Natural killer cell (primary cell): ENCODE results near the gene RAB3D. TPM values are rescaled to one million over a fixed set of nuclear protein-coding genes. Genes with fewer than 3 reads are reported as not detected.

ENCODE experiments used
- ATAC-seq, 3 donors: fragments of 150-1000 bp in 2 of 3; fragments of 200-7000 bp in 1 of 3; cut with Tn5 transposase; 1 replicate in 1 of 3; 2 replicates in 2 of 3; pipeline ENCODE4 v1.10.0; 2021; ENCODE audit warnings: mild to moderate bottlenecking in 2 of 3, moderate library complexity in 2 of 3
- DNase-seq, 2 donors: peaks; one replicate each; pipeline versions ENCODE4 v3.0.0 to v3.0.0-alpha.2; 2013 to 2021; ENCODE audit warnings: mixed read lengths in 1 of 2
- H3K27ac ChIP-seq: one replicate; pipeline ENCODE4 v1.5.1; 2013; ENCODE audit warnings: mild to moderate bottlenecking, low read length
- H3K27me3 ChIP-seq: one replicate; pipeline ENCODE4 v1.6.1; 2013; ENCODE audit warnings: low read length; ENCODE audit not compliant: control insufficient read depth, insufficient read depth
- H3K36me3 ChIP-seq: one replicate; pipeline ENCODE4 v1.6.1; 2013; ENCODE audit warnings: low read length; ENCODE audit not compliant: control insufficient read depth, insufficient read depth
- H3K4me1 ChIP-seq: one replicate; pipeline ENCODE4 v1.6.1; 2013; ENCODE audit warnings: low read length; ENCODE audit not compliant: control insufficient read depth, insufficient read depth
- H3K4me3 ChIP-seq: one replicate; pipeline ENCODE4 v1.5.1; 2013; ENCODE audit warnings: low read length
- H3K9me3 ChIP-seq: one replicate; pipeline ENCODE4 v1.6.1; 2013; ENCODE audit warnings: low read length; ENCODE audit not compliant: control insufficient read depth, insufficient read depth
- H3K27ac Mint-ChIP-seq, 2 donors: one replicate each; pipeline ENCODE4 v1.8.0; 2022; ENCODE audit warnings: mild to moderate bottlenecking in 2 of 2, mixed read lengths in 2 of 2, moderate library complexity in 1 of 2
- H3K27me3 Mint-ChIP-seq, 2 donors: one replicate each; pipeline ENCODE4 v1.8.0; 2022; ENCODE audit warnings: low read depth in 2 of 2, mixed read lengths in 2 of 2
- H3K36me3 Mint-ChIP-seq: one replicate; pipeline ENCODE4 v1.8.0; 2022; ENCODE audit warnings: mixed read lengths
- H3K4me1 Mint-ChIP-seq, 2 donors: one replicate each; pipeline ENCODE4 v1.8.0; 2022; ENCODE audit warnings: mixed read lengths in 2 of 2
- H3K4me3 Mint-ChIP-seq: one replicate; pipeline ENCODE4 v1.8.0; 2022; ENCODE audit warnings: mild to moderate bottlenecking, moderate library complexity, mixed read lengths
- H3K9me3 Mint-ChIP-seq, 2 donors: one replicate each; pipeline ENCODE4 v1.8.0; 2022; ENCODE audit warnings: mixed read lengths in 2 of 2
- WGBS: methylation state at CpG from one replicate; pipeline ENCODE4 v1.1.7; 2013; ENCODE audit warnings: missing lambda C conversion rate; ENCODE audit not compliant: insufficient coverage; 5-methylcytosine and 5-hydroxymethylcytosine counted together
- intact Hi-C: fragments of 100-400 bp; cut with micrococcal nuclease; formaldehyde crosslinking; loops from one replicate; pipeline ENCODE4 v1.14.2; 2022
- total RNA-seq, 4 donors: library from RNA; stranded (reverse); fragments of 120-200 nt in 1 of 4; gene quantifications; one replicate each; pipeline versions ENCODE4 v1.2.3 to v1.2.4, GENCODE V29; 2013 to 2022
- TF ChIP-seq, protein P1 (sequence below): fragments of 200-600 bp; IDR thresholded peaks from one replicate; pipeline ENCODE4 v1.8.0; 2022; ENCODE audit warnings: antibody characterized with exemption

The RAB3D gene
- total RNA-seq, 3 donors from 2014 or later (not counting 1 experiment from before 2014, with no cell fraction given), result 14.3 to 20.0 (median 15.7) TPM

DNA sequence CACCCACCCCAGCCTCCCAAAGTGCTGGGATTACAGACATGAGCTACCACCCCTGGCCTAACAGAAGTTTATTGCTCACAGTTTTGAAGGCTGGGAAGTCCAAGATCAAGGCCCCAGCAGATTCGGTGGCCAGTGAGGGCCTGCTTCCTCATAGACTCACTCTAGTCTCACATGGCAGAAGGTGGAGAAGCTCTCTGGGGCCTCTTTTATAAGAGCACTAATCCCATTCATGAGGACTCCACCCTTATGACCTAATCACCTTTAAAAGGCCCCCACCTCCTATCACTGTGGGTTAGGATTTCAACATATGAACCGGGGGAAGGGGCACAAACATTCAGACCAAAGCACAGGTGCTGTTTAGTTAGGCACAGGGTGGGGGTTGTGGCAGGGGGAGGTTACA is 28.1 kb upstream of the RAB3D start:
- Mint-ChIP-seq H3K27me3 (no peaks in the 10 kb centered on the region), H3K4me3 (no peak overlapping the region), H3K36me3 (no peaks in the 10 kb centered on the region), H3K27ac (no peak overlapping the region), H3K4me1 (no peaks in the 10 kb centered on the region), H3K9me3 (no peaks in the 10 kb centered on the region)
- Histone ChIP-seq H3K9me3 (no peaks in the 10 kb centered on the region), H3K4me1 (no peaks in the 10 kb centered on the region), H3K36me3 (peaks cover 2% of the 10 kb centered on the region), H3K27me3 (no peaks in the 10 kb centered on the region), H3K27ac (no peak overlapping the region), H3K4me3 (no peak overlapping the region)
- 88% methylated on average over 1 of the region's 2 CpGs for WGBS
- intact Hi-C loops, result no loop called here
- ATAC-seq, result no peak
- TF ChIP-seq, protein P1, sequence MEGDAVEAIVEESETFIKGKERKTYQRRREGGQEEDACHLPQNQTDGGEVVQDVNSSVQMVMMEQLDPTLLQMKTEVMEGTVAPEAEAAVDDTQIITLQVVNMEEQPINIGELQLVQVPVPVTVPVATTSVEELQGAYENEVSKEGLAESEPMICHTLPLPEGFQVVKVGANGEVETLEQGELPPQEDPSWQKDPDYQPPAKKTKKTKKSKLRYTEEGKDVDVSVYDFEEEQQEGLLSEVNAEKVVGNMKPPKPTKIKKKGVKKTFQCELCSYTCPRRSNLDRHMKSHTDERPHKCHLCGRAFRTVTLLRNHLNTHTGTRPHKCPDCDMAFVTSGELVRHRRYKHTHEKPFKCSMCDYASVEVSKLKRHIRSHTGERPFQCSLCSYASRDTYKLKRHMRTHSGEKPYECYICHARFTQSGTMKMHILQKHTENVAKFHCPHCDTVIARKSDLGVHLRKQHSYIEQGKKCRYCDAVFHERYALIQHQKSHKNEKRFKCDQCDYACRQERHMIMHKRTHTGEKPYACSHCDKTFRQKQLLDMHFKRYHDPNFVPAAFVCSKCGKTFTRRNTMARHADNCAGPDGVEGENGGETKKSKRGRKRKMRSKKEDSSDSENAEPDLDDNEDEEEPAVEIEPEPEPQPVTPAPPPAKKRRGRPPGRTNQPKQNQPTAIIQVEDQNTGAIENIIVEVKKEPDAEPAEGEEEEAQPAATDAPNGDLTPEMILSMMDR, result no peak
- no peak for DNase-seq

DNA sequence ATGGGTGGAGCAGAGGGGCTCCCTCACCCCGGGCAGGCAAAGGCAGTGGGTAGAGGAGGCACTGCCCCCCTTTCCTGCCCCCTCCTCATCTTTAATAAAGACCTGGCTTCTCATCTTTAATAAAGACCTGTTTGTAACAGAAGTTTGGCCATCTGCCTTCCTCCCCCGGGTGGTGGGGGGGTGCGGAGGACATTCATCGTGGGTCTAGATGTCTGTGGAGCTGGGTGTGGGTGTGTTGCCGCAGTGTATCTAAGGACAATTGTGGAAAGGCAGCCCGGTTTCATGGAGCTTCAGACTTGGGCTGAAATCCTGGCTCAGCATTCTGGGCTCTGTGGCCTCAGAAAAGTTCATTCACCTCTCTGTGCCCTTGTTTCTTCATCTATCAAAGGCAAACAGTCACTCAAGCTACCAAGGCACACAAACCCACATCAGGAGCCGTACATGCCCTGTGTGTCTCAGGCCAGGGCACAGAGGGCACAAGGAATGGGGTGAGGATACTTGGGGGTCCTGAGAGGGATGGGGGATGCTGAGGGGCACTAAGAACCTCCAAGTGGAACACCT is 26.2 kb upstream of the RAB3D start:
- H3K27ac Mint-ChIP-seq, result no peak overlapping the region
- no peaks in the 10 kb centered on the region for H3K4me1 Mint-ChIP-seq
- no peaks in the 10 kb centered on the region for H3K4me1 ChIP-seq
- H3K36me3 Mint-ChIP-seq, result no peaks in the 10 kb centered on the region
- H3K27me3 Mint-ChIP-seq, result no peaks in the 10 kb centered on the region
- TF ChIP-seq, protein P1, result no peak
- intact Hi-C loops, result no loop called here
- H3K27ac ChIP-seq, result no peak overlapping the region
- no peak for ATAC-seq
- H3K9me3 Mint-ChIP-seq, result no peaks in the 10 kb centered on the region
- no peak overlapping the region for H3K4me3 ChIP-seq
- DNase-seq, result no peak
- peaks cover 2% of the 10 kb centered on the region for H3K36me3 ChIP-seq
- H3K9me3 ChIP-seq, result no peaks in the 10 kb centered on the region
- WGBS, result 95% methylated on average over 5 of the region's 7 CpGs
- H3K4me3 Mint-ChIP-seq, result no peak overlapping the region
- H3K27me3 ChIP-seq, result no peaks in the 10 kb centered on the region

DNA sequence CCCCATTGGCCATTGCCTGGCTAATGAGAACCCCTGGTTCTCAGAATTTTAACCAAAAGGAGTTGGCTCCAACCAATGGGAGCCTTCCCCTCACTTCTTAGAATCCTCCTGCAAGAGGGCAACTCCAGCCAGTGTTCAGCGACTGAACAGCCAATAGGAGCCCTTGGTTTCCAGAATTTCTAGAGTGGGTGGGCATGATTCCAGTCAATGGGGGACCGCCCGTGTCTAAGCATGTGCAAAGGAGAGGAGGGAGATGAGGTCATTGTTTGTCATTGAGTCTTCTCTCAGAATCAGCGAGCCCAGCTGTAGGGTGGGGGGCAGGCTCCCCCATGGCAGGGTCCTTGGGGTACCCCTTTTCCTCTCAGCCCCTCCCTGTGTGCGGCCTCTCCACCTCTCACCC is 25.5 kb upstream of the RAB3D start:
- H3K9me3 Mint-ChIP-seq, result no peaks in the 10 kb centered on the region
- no peaks in the 10 kb centered on the region for H3K4me1 ChIP-seq
- H3K4me3 ChIP-seq, result no peak overlapping the region
- 86% methylated on average over 5 of the region's 5 CpGs for WGBS
- no peak overlapping the region for H3K27ac ChIP-seq
- TF ChIP-seq, protein P1, result no peak
- H3K27ac Mint-ChIP-seq, result no peak overlapping the region
- H3K27me3 Mint-ChIP-seq, result no peaks in the 10 kb centered on the region
- no peaks in the 10 kb centered on the region for H3K36me3 Mint-ChIP-seq
- no peak for DNase-seq
- no peaks in the 10 kb centered on the region for H3K9me3 ChIP-seq
- no peaks in the 10 kb centered on the region for H3K4me1 Mint-ChIP-seq
- no peaks in the 10 kb centered on the region for H3K27me3 ChIP-seq
- intact Hi-C loops, result no loop called here
- ATAC-seq, result no peak
- peaks cover 2% of the 10 kb centered on the region for H3K36me3 ChIP-seq
- H3K4me3 Mint-ChIP-seq, result no peak overlapping the region

DNA sequence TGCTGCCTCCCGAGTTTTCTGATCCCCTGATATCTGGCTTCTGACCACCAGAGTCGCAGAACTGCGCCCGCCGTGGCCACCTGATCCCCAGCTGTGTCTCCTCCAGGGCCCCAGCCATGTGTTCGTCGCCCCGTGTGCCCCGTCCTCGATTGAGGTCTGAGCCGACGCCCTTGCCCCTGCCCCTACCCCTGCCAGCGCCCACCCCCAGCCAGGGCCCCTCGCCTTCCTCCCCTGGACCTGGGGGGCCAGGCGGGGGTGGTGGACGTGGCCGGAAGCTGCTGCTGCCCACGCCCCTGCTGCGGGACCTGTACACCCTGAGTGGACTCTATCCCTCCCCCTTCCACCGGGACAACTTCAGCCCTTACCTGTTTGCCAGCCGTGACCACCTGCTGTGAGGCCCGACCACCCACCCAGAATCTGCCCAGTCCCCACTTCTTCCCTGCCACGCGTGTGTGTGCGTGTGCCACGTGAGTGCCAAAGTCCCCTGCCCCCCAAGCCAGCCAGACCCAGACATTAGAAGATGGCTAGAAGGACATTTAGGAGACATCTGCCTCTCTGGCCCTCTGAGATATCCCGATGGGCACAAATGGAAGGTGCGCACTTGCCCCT is 24.9 kb upstream of the RAB3D start:
- intact Hi-C loops, result no loop called here

More for the DNA sequence above, 24.9 kb upstream of the RAB3D start:
- H3K9me3 Mint-ChIP-seq, result no peaks in the 10 kb centered on the region
- no peaks in the 10 kb centered on the region for H3K4me1 Mint-ChIP-seq
- no peak overlapping the region for H3K4me3 ChIP-seq
- no peak overlapping the region for H3K27ac Mint-ChIP-seq
- 94% methylated on average over 28 of the region's 28 CpGs for WGBS
- no peaks in the 10 kb centered on the region for H3K36me3 Mint-ChIP-seq
- peaks cover 2% of the 10 kb centered on the region for H3K36me3 ChIP-seq
- H3K4me3 Mint-ChIP-seq, result no peak overlapping the region
- H3K27ac ChIP-seq, result no peak overlapping the region
- no peak for DNase-seq
- no peaks in the 10 kb centered on the region for H3K27me3 Mint-ChIP-seq
- H3K27me3 ChIP-seq, result no peaks in the 10 kb centered on the region
- ATAC-seq, result no peak
- no peaks in the 10 kb centered on the region for H3K4me1 ChIP-seq
- TF ChIP-seq, protein P1, result no peak
- H3K9me3 ChIP-seq, result no peaks in the 10 kb centered on the region
